ENCODE data around the gene GALNTL6.

Gene GALNTL6

DNA sequence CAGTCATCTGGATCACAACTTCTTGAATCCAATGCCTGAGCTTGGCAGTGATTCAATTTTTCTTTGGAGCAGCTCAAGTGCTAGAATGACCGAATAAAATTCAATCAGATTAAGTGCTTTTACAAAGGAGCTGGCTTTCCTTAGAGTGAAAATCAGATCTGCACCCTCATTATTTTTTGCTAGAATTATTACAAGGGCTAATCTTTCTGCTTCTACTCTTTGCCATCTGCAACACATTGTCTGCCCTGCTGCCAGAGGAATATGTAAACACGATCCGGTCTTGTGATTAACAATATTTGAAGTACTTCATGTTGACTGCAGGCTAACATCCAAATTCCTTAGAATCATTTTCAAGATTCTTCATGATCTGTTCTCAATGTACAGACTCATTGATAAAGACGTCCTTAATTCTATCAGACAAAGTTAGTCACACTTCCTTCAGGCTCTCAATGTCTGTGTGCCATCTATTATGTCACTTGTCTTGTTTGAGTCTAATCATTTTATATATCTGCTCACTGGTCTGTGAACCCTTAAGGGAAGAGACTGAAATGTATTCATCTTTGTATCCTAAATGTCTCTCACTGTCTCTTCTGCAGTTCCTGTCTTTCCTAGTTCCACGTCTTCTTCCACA is 531.2 kb downstream of the GALNTL6 start:
- DNase-seq (ENCODE audit: extremely low read depth, insufficient read length) = no peak
- Histone ChIP-seq H3K27me3 (replicated peaks; ENCODE audit: control insufficient read depth, insufficient read depth, low read length) (no peaks in the 10 kb centered on the region), H3K4me3 (replicated peaks; ENCODE audit: low read depth, low read length) (no peak overlapping the region), H3K36me3 (ENCODE audit: control insufficient read depth, insufficient read depth, low read length) (no peaks in the 10 kb centered on the region)
- TF ChIP-seq, protein P1, sequence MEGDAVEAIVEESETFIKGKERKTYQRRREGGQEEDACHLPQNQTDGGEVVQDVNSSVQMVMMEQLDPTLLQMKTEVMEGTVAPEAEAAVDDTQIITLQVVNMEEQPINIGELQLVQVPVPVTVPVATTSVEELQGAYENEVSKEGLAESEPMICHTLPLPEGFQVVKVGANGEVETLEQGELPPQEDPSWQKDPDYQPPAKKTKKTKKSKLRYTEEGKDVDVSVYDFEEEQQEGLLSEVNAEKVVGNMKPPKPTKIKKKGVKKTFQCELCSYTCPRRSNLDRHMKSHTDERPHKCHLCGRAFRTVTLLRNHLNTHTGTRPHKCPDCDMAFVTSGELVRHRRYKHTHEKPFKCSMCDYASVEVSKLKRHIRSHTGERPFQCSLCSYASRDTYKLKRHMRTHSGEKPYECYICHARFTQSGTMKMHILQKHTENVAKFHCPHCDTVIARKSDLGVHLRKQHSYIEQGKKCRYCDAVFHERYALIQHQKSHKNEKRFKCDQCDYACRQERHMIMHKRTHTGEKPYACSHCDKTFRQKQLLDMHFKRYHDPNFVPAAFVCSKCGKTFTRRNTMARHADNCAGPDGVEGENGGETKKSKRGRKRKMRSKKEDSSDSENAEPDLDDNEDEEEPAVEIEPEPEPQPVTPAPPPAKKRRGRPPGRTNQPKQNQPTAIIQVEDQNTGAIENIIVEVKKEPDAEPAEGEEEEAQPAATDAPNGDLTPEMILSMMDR (IDR thresholded peaks at IDR 0.05; ENCODE audit: insufficient read depth, low read length, poor library complexity, severe bottlenecking) = no peak

DNA sequence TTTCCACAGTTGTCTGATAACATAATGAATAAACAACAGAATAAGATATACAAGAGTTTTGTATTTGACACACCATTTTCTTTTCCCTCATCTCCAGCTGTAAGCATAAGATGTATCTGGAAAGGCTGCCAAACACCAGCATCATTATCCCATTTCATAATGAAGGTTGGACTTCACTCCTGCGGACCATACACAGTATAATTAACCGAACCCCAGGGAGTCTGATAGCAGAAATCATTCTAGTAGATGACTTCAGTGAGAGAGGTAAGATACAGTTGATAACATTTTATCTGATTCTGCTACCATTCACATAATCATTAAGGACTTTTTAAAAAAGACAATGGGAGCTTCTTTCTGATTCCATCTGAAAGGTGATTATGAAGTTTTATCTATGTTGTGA is 535.2 kb downstream of the GALNTL6 start:
- Histone ChIP-seq H3K36me3 (ENCODE audit: control insufficient read depth, insufficient read depth, low read length) (no peaks in the 10 kb centered on the region), H3K27me3 (replicated peaks; ENCODE audit: control insufficient read depth, insufficient read depth, low read length) (no peaks in the 10 kb centered on the region), H3K4me3 (replicated peaks; ENCODE audit: low read depth, low read length) (no peak overlapping the region)
- no peak for DNase-seq (ENCODE audit: extremely low read depth, insufficient read length)
- TF ChIP-seq, protein P1 (IDR thresholded peaks at IDR 0.05; ENCODE audit: insufficient read depth, low read length, poor library complexity, severe bottlenecking) = no peak

DNA sequence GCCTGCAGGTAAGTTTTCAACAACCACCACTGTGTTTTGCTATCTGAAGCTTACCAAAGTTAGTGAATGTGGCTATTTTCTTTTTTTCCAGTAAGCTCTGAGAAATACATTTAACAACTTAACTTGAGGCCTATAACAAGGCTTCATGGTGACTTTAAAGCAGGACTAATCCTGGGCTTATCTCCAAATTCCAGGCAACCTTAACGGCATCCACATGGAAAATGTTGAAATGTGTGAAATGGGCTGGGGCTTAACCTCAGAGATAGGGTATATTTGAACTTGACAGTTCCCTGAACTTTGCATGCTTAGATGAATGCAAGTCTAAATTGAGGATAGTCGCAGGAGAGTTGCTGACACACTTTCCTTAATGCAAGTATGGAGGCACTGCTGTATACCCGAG is 539.2 kb downstream of the GALNTL6 start:
- H3K36me3 ChIP-seq (ENCODE audit: control insufficient read depth, insufficient read depth, low read length) = no peaks in the 10 kb centered on the region
- no peaks in the 10 kb centered on the region for H3K27me3 ChIP-seq (replicated peaks; ENCODE audit: control insufficient read depth, insufficient read depth, low read length)
- TF ChIP-seq, protein P1 (IDR thresholded peaks at IDR 0.05; ENCODE audit: insufficient read depth, low read length, poor library complexity, severe bottlenecking) = no peak
- DNase-seq (ENCODE audit: extremely low read depth, insufficient read length) = no peak
- H3K4me3 ChIP-seq (replicated peaks; ENCODE audit: low read depth, low read length) = no peak overlapping the region

DNA sequence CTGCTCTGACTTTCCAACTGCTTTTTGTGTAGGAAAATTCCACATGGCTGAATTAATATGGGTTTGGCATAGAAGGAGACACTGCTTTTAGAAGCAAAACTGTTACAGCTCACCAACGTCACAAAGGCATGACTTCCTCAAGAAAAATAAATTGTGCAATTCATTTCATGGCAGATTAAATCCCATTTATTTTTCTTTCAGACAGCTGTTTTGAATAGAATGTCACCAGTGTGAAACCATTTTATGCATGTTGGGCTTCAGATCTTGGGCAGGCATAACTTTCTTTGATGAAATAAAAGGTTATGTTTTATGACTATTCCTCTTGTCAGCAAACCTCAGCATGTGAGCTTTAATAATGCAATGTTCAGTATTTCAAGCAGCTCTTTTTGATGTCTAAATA is 542.8 kb downstream of the GALNTL6 start:
- TF ChIP-seq, protein P1 (IDR thresholded peaks at IDR 0.05; ENCODE audit: insufficient read depth, low read length, poor library complexity, severe bottlenecking) = no peak
- DNase-seq (ENCODE audit: extremely low read depth, insufficient read length) = no peak
- Histone ChIP-seq H3K27me3 (replicated peaks; ENCODE audit: control insufficient read depth, insufficient read depth, low read length) (no peaks in the 10 kb centered on the region), H3K4me3 (replicated peaks; ENCODE audit: low read depth, low read length) (no peak overlapping the region), H3K36me3 (ENCODE audit: control insufficient read depth, insufficient read depth, low read length) (no peaks in the 10 kb centered on the region)

DNA sequence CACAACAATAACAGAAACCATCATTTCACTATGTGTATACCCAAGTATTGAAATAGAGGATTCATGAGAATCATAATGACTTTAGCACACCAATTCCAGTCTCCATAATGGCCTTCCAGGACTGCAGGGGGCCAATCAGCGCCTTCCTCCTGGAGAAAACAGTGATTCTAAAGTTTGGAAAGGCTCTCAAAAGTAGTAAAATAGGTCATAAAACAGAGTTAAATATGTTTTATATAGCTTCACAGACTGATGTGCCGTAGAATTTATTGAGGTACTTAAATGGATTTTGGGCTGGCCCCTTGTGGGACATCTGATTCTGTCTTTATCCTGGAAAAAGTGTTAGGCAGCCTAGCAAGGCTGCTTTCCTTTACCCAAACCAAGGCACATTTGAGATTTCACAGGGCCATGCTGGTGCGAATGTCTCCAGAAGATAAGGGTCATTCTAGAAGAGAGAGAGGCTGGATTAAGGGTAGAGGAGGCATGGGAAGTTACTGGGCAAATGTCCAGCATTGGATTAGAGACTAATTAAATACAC is 543.9 kb downstream of the GALNTL6 start:
- no peaks in the 10 kb centered on the region for H3K36me3 ChIP-seq (ENCODE audit: control insufficient read depth, insufficient read depth, low read length)
- DNase-seq (ENCODE audit: extremely low read depth, insufficient read length) = no peak
- H3K27me3 ChIP-seq (replicated peaks; ENCODE audit: control insufficient read depth, insufficient read depth, low read length) = no peaks in the 10 kb centered on the region
- TF ChIP-seq, protein P1 (IDR thresholded peaks at IDR 0.05; ENCODE audit: insufficient read depth, low read length, poor library complexity, severe bottlenecking) = no peak
- no peak overlapping the region for H3K4me3 ChIP-seq (replicated peaks; ENCODE audit: low read depth, low read length)
